ENCODE results near the gene MT3. TPM values are rescaled to one million over a fixed set of nuclear protein-coding genes. Genes with fewer than 3 reads are reported as not detected.

MT3 gene
- total and polyA plus RNA-seq, 9 of the 15 experiments (the other 6 are each of a cell fraction or from before 2014, with no cell fraction given): not detected

DNA sequence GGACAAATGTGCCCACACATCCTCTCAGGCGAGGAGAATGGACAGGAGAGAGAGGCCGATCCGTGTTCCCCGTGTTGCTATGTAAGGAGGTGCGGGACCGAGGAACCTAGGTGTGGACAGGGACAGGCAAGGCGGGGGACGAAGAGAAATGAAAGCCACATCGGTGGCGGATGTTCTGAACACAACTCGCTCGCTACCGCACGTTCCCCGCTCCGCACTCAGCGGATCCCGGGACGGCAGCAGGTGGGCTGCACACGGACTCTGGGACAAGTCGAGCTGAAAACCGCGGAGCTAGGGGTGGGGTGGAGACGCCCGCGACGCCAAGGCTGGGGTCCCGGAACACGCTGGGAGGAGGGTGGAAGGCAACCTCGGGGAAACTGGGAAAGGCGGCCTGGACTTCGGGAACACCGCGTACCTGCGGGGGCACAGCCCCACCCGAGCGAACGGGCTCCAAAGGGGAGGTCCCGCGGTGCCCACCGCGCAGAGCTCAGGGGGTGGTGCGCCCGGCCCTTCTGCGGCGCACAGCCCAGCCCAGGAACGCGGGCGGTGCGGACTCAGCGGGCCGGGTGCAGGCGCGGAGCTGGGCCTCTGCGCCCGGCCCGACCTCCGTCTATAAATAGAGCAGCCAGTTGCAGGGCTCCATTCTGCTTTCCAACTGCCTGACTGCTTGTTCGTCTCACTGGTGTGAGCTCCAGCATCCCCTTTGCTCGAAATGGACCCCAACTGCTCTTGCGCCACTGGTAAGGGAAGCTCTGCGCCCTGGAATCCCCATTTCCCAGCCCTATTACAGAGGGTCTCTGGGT, 36.0 kb downstream of the MT3 start, which contains the start of gene MT1E:
MT1E (plus strand) TSS at position 642 of the 803 bp plus-strand sequence; CDS start at position 713, 71 bp downstream.
- 23% methylated on average over 42 of the region's 62 CpGs for WGBS (ENCODE audit: insufficient coverage, low coverage, missing lambda C conversion rate)
- intact Hi-C loops (cut with micrococcal nuclease): no loop called here
- Histone ChIP-seq H3K4me2 (ENCODE audit: insufficient read depth, low read length) (no peak within 1 kb of the TSS), H3K79me2 (ENCODE audit: control insufficient read depth, insufficient read depth, low read length) (no peaks in the 10 kb centered on the region), H3K4me1 (replicated peaks in 1 of 2; ENCODE audit: control insufficient read depth in 2 of 2, insufficient read depth in 2 of 2, low read length in 2 of 2) (peaks cover 0 to 7% of the 10 kb centered on the region in 2 experiments; a peak in 2 of 5 replicates), H3K36me3 (ENCODE audit: control insufficient read depth, insufficient read depth, low read length) (no peaks in the 10 kb centered on the region), H4K20me1 (replicated peaks; ENCODE audit: control insufficient read depth, insufficient read depth, low read length) (no peaks in the 10 kb centered on the region), H3K9ac (ENCODE audit: insufficient read depth in 1 of 2, low read depth in 2 of 2, low read length in 2 of 2) (no peak within 1 kb of the TSS), H3K9me1 (ENCODE audit: control insufficient read depth, insufficient read depth, low read length) (no peaks in the 10 kb centered on the region), H2AFZ (ENCODE audit: low read depth, low read length) (no peak within 1 kb of the TSS), H3K9me3 (replicated peaks; ENCODE audit: control insufficient read depth, insufficient read depth, low read depth, low read length) (no peaks in the 10 kb centered on the region), H3K27me3 (ENCODE audit: control insufficient read depth in 2 of 2, insufficient read depth in 2 of 2, low read length in 2 of 2) (peaks cover 16 to 36% of the 10 kb centered on the region in 2 experiments; a peak in 4 of 5 replicates), H3K4me3 (no peak within 1 kb of the TSS), H3K27ac (ENCODE audit: extremely low read depth, low read depth, low read length) (no peak within 1 kb of the TSS)
- DNase-seq (ENCODE audit: extremely low read depth in 1 of 4, low spot score in 3 of 4) (no peak), FAIRE-seq (no peak), ATAC-seq (peak; percentile 56; the same call in 2 of the 3 replicates)
- no TSS peak for BruUV-seq (replicated peaks)
- CTCF ChIA-PET (ENCODE audit: low intra/inter-chr PET ratio): no interaction called here
- POLR2A ChIA-PET: interaction anchor here (1.0 kb wide), 1 partner anchor 13 kb away, joined by 4 read pairs; no protein-coding TSS in a partner anchor
- in situ Hi-C loops (cut with MboI): no loop called here
- TF ChIP-seq SP1 (CRISPR knock-in tag; IDR thresholded peaks at IDR 0.05): no peak
- TF ChIP-seq, protein P1, sequence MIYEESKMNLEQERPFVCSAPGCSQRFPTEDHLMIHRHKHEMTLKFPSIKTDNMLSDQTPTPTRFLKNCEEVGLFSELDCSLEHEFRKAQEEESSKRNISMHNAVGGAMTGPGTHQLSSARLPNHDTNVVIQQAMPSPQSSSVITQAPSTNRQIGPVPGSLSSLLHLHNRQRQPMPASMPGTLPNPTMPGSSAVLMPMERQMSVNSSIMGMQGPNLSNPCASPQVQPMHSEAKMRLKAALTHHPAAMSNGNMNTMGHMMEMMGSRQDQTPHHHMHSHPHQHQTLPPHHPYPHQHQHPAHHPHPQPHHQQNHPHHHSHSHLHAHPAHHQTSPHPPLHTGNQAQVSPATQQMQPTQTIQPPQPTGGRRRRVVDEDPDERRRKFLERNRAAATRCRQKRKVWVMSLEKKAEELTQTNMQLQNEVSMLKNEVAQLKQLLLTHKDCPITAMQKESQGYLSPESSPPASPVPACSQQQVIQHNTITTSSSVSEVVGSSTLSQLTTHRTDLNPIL (CRISPR knock-in tag; IDR thresholded peaks at IDR 0.05): no peak
- TF ChIP-seq TEAD4 (IDR thresholded peaks at IDR 0.05; ENCODE audit: low read length): no peak
- no peak for TF ChIP-seq TEAD4 (CRISPR knock-in tag; IDR thresholded peaks at IDR 0.05; ENCODE audit: borderline replicate concordance)
- no peak for TF ChIP-seq ZFX (CRISPR knock-in tag; IDR thresholded peaks at IDR 0.05)
- no peak for TF ChIP-seq SMARCA4 (IDR thresholded peaks at IDR 0.05)
- TF ChIP-seq CHD1 (IDR thresholded peaks at IDR 0.05; ENCODE audit: low read length): no peak
- no peak for TF ChIP-seq ZNF785 (CRISPR knock-in tag; IDR thresholded peaks at IDR 0.05)
- TF ChIP-seq, protein P2, sequence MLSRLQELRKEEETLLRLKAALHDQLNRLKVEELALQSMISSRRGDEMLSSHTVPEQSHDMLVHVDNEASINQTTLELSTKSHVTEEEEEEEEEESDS (CRISPR knock-in tag; IDR thresholded peaks at IDR 0.05): no peak
- no peak for TF ChIP-seq ZNF184 (CRISPR knock-in tag; IDR thresholded peaks at IDR 0.05)
- no peak for TF ChIP-seq E2F3 (CRISPR knock-in tag; IDR thresholded peaks at IDR 0.05)
- no peak for TF ChIP-seq TGIF2 (CRISPR knock-in tag; IDR thresholded peaks at IDR 0.05)
- no peak for TF ChIP-seq ZNF217 (CRISPR knock-in tag; IDR thresholded peaks at IDR 0.05)
- TF ChIP-seq NR1H2 (CRISPR knock-in tag; IDR thresholded peaks at IDR 0.05): no peak
- TF ChIP-seq IRF2 (CRISPR knock-in tag; IDR thresholded peaks at IDR 0.05): no peak
- TF ChIP-seq SMARCB1 (IDR thresholded peaks at IDR 0.05; ENCODE audit: insufficient read length, low read depth): no peak
- TF ChIP-seq, protein P3, sequence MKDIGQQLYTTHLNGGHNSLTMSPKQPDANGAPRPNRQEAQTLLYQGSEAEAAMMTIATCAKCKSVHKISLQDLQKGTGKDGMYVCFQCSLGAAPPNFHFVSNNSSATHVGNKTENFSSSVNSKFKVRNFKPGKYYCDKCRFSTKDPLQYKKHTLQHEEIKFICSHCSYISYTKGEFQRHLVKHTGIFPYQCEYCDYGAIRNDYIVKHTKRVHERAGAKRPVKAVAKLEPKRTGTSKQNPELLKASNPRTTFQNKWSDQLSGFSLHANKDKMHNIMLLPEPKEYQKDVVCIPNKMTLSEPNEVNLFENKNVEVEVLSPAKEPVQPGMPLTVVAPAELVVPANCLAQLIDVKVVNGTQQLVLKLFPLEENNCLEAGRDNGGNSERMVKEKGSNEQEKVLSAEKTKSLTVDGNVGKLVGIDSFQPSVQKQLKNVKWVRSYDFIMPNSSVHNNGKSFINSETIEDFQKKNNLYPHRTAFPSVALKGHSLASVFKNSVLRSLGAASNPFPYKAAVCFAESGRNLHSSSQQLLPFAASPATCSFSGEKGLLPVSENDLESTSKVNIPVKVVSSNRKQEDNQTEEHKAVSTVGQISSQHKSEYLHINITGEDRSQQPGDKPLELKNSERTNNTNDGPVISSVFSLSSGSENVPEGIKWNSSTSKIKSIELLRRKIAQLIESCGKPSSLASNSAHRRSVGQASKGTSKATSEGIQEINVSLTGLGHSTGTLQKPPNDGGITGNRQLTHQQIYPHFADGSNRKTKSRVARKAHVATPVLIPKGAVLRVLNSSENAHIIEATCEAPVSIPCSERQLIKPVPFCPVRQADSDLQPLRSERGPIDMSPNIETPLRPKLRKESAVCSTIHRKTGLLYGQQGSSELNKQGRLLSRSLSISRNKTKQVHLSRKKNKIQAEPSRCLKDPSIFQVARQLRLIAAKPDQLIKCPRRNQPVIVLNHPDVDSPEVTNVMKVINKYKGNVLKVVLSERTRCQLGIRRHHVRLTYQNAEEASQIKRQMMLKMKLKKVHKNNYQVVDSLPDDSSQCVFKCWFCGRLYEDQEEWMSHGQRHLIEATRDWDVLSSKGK (CRISPR knock-in tag; IDR thresholded peaks at IDR 0.05): no peak
